HG03520 (cell line): ENCODE measurements around the gene UNC5B.

Source experiments
- ATAC-seq: cut with Tn5 transposase; IDR thresholded peaks from one replicate; pipeline ENCODE4 v1.9.1; 2021; ENCODE audit warnings: mild to moderate bottlenecking, moderate library complexity; ENCODE audit not compliant: unreplicated experiment

UNC5B gene

GRCh38 chr10:71338728-71339495 lies 126.5 kb downstream of the UNC5B start:
- ATAC-seq: no peak

DNA sequence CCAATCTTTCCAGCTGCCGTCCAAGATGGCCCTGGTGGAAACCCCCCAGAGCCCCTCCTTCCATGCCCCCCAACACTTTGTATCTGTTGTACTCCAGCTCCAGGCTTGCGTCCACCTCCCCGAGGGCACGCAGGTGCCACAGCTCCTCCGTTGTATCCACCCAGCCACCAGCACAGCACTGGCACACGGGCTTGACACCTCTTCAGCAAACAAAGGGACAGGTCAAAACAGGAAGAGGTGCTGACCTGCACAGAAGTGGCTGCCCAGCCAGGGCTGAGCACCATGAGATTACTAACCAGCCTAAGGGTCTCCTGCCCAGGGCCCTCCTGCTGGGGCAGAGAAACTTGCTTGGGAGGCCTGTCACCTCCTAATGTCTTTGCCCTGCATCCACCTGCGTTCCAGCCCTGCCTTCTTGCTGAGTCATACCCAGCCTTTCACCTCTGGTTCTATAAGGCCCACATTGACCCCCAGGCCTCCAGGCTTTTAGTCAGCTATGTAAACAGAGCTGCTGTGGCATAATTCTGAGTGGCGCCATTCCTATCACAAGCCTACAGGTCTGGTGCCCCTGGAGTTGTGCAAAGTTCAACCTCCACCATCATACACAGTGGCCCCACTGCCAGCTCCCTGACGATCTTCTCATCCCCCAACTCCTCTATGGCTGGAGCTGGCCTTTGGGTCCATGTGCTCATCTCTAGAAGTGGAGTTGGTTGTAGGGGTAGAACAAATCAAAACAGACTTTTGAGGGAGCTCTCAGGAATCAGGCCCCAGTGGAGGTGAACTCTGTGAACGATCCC lies 127.6 kb downstream of the UNC5B start:
- no peak for ATAC-seq

- ATAC-seq: no peak
Observed at GRCh38 chr10:71342573-71343391, 130.4 kb downstream of the UNC5B start.

DNA sequence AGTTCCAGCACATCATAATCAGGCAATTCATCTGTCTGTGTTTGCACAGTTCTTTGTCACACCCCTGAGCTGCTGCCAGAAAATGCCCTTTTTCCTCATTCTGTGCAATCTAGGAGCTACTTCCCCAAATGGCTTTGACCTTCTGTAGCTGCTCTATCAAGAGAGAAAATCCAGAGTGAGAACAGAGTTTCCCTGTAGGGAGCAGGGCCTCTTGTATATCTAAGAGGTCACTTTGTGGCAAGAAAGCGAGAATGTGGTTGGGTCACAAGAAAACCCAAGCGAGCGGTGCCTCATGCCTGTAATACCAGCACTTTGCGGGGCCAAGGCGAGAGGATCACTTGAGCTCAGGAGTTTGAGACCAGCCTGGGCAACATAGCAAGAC lies 131.0 kb downstream of the UNC5B start:
- no peak for ATAC-seq

- ATAC-seq: no peak
Observed at GRCh38 chr10:71344154-71344925, 132.0 kb downstream of the UNC5B start.

GRCh38 chr10:71344993-71345480 lies 132.7 kb downstream of the UNC5B start:
- ATAC-seq: no peak

- no peak for ATAC-seq
Observed at GRCh38 chr10:71345694-71346093, 133.3 kb downstream of the UNC5B start.

GRCh38 chr10:71346731-71347130 lies 134.4 kb downstream of the UNC5B start:
- ATAC-seq: no peak

DNA sequence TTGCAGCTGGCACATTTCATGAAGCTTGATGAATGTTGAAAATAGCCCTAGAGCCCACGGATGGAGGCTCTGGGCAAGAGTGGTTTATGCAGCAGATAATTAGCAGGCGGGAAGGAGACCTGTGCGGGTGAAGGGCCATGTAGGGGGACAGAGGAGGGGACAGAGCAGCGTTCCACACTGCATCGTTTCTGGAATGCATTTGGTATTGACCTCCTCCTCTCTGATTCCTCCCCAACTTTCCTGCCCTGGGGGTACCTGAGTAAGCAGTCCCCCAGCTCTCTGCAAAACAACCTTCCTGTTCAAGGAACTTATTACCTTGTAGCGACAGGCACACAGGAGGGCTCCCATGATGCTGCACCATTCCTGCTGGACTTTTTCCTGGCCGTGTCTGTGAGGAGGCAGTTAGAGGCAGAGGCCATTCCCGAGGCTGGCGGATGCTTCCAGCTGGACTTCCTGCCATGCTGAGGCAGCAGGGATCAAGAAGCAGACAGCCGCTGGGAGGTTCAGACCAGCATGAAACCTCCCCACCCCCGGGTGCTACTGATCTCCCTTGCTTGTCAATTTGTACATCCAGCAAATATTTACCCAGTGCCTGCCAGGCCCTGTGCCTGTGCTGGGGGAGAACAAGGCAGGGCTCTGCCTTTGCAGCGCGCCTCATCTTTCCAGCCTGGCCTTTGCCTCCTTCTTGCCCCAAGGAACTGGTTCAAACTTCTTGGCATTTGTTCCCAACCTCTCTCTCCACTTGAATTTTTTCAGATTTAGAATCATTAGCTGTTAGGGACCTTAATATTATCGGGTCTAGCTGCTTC lies 135.4 kb downstream of the UNC5B start:
- ATAC-seq: no peak

GRCh38 chr10:71348850-71349249 lies 136.5 kb downstream of the UNC5B start:
- no peak for ATAC-seq

GRCh38 chr10:71349406-71349805 lies 137.0 kb downstream of the UNC5B start:
- ATAC-seq: no peak

DNA sequence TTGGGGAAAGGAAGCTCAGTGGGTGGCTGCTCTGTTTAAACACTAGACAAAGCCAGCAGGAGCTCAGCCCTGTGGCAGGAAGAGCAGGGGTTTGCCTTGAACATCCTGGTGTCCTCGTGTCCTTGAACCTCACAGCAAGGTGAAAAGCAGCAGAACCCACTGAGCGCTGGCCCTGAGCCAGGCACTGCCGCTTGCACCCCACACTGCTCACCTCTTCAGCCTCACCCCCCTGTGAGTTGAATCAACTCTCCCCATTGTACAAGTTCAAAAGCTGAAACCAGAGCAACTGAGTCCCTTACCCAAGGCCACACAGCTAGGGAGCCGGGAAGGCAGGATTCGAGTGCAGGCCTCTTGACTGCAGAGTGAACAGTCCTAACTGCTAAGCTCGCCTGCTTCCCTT lies 138.7 kb downstream of the UNC5B start:
- ATAC-seq: no peak

DNA sequence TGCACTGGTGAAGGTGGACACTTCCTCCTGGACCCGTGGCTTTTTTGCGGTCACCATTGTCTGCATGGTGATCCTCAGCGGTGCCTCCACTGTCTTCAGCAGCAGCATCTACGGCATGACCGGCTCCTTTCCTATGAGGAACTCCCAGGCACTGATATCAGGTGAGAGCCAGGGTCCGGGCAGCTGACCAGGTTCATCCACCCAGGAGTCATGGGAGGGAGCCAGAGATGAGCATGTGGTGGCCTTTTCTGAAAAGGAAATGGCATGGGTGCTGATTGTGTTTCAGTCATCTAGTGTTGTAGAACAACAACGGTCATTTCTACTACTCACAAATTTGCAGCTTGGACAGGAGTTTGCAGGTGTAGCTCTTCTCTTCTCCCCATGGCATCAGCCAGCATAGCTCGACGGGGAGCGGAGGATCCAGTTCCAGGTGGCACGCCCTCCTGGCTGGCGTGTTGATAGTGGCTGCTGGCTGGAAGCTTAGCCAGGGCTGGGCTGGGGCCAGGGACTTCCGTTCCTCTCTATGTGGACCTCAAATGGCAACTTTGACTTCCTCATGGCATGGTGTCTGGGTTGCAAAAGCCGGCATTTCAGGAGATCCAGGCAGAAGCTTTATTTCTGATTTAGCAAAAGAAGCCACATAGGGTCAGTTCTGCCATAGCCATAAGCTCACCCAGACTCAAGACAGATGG lies 139.4 kb downstream of the UNC5B start:
- ATAC-seq: no peak
